HG02759 (cell line): ENCODE data around the gene SAP25.
"Not testable (repeated sequence)": the region's sequence is repeated elsewhere in the genome, so short reads cannot be mapped to it uniquely, and the experiment has no call there.

Experiments used
- ATAC-seq: cut with Tn5 transposase; IDR thresholded peaks from one replicate; pipeline ENCODE4 v1.9.1; 2021; ENCODE audit warnings: mild to moderate bottlenecking, moderate library complexity; ENCODE audit not compliant: unreplicated experiment

Gene SAP25

DNA sequence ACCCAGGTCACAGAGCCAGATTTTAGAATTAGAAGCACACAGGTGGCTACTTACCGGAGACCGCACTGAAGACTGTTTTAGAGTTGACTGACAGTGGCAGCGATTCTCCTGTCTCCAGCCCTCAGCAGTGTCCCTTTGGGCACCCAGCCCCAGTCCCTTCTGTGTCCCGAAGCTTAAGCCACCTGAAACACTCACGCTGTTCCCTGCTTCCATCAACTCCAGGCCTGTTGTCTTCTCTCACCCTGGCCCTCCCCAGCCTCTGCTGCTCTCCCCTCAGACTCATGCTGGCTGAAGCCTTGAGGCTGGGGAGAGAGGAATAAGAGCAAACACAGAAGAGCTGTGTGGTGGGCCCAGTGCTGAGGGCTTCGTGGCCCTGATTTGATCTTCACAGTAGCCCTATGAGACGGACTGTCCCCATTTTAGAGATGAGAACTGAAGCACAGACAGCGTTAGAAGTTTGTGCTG lies 10.6 kb downstream of the SAP25 start:
- no peak for ATAC-seq

DNA sequence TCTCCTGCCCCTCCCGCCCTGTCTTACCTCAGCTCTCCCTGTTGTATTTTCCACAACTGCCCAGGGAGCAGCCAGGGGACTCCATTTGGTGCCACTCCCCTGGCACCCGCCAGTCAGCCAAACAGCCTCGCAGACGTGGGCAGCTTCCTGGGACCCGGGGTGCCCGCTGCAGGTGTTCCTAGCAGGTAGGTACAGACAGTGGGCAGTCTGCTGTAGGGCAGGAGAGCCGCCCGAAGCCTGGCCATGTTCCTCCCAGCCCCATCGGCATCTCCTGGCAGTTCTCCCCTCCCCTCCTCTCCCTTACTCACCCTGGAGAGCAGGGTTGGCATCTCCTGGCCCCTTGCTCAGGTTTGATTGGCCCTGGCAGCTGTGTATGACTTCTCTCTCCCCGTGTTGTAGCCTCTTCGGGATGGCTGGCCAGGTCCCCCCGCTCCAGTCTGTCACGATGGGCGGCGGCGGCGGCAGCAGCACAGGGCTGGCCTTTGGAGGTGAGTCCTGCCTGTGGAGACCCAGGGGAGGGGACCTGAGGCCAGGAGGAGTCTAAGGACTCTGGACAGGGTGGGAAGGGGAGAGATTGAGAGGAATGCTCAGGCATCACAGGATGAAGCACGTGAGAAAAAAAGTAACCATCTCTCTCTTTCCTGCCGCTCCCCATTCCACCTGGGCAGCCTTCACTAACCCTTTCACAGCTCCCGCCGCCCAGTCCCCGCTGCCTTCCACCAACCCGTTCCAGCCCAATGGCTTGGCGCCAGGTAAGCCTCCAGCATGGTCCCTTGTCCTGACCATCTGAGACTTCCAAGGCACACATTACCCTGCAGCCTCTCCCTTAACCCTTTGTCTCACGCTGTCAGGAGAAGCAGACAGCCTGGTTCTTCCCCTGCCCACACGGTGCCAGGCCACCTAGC lies 11.3 kb downstream of the SAP25 start:
- no peak for ATAC-seq

DNA sequence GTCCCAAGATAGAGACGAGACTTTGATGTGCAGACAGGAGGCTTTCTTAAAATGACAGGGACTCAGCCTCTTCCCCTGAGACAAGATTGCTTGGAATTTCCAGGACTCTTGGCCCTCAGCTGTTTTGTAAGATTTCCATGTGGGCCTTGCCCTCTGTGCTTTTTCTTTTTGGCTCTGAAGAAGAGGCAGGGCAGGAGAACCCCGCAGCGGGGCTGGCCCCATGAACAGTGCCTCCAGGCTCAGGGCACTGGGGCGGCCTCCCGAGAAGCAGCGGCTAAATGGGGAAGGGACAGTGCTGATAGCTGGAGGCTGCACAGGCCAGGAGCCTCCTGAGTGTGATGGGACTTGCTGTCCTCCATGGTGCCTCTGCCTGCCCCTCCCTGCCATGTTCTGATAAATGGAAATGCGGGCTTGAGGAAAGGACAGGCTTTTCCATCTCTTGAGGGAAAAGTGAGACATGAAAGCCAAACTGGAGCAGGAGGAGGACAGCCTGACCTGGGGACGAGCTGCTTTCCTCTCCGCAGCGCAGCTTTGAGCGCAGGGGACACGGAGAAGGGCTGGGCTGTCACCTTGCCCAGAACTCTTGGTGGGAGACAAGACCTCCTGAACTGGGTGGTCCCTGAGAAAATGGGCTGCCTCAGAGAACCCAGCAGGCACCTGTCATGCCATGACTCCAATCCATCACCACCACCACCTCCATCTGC lies 12.1 kb downstream of the SAP25 start:
- no peak for ATAC-seq

DNA sequence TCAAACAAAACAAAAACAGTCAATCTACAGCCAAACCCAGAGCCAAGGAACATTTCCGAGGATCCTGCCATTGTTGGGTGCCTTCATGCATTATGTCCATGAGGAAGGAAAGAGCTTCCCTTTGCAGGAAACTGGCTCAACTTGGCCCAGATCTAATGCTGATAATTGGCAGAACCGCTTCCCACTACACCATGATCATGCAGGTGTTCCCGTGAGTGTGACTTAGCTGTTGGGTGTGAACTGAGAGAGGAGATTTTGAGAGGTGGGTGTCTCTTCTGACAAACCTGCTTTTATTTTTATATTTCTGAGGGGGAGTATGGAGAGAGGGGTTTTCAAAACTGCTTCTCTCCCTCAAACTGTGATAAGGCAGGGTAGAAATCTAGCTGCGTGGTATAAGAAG lies 14.6 kb downstream of the SAP25 start:
- no peak for ATAC-seq

DNA sequence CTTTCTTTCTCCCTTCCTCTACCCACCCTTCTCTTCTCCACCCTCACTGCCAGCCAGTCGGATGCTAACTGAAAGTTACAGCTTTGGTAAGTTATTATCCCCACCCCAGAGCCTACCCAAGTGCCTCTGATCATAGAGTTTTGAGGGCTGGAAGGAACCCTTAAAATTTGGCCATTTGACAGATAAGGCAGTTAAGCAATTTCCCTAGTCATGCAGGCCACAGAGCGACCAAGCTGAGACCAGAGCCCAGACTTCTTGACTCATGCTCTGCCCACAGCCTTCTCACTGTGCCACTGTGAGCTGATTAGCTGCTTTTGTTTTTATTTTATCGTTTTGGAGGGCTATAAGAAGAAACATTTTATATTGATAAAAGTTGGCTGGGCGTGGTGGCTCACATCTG lies 17.2 kb downstream of the SAP25 start:
- no peak for ATAC-seq

DNA sequence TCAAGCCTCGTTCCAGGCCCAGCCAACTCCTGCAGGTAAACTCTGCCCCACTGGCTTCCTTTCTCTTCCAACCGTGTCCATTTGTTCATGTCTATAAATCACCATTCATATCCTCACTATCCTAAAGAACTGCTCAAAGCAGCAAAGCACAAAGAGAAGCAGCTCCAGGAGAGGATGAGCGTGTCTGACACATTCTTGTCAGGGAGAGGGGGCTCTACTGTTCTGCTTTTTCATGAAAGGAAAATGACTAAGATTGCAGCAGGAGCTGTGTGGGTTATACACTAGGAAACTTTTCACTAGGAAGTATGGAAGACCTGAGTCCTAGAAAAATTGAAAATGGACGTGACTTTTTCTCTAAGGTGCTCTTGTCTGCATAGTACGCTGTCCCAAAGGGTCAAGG lies 18.0 kb downstream of the SAP25 start:
- ATAC-seq: no peak

DNA sequence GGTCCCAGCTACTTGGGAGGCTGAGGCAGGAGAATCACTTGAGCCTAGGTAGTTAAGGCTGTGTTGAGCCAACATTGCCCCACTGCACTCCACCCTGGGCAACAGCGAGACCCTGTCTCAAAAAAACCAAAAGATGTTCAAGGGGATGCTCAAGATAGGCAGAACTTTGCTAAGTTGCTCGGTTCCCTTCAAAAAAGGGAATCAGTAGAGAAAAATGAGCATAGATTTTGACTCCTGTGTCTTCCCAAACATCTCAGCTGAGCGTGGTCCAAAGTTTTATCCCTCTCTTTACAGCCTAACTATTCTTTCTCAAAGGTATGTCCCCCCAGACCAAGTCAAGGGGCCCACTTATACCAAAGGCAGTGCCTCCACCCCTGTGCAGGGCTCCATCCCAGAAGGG lies 20.7 kb downstream of the SAP25 start:
- ATAC-seq: no peak

DNA sequence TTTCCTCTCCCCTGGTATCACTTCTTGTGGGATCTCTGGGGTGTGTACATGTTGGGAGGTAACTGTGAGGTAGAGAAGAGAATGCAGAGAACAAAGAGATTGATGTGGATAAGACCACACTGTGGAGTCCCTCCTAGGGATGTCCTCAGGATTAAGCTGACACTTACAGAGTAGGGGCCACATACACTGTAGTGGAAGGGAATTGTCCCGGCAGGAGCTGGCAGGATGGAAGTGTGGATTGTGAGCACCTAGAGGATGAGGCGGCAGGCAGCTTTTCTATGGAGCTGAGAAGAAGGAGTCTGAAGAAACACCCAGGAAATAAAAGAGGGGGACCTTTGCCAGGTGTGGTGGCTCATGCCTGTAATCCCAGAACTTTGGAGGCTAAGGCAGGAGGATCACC lies 21.2 kb downstream of the SAP25 start:
- ATAC-seq: no peak

DNA sequence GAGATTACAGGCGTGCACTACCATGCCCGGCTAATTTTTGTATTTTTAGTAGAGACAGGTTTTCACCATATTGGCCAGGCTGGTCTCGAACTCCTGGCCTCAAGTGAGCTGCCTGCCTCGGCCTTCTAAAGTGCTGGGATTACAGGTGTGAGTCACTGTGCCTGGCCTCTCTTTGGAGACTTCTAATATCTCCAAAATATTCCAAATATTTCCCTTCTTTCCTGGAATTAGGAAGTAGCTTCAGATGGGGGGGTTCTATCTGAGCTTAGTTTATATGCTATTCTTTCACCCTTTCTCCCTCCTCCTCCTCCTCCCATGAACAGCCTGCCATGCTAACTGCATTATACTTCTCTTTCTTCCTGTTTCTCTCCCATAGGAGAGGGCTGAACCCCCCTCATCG lies 25.3 kb downstream of the SAP25 start:
- not testable (repeated sequence) for ATAC-seq

DNA sequence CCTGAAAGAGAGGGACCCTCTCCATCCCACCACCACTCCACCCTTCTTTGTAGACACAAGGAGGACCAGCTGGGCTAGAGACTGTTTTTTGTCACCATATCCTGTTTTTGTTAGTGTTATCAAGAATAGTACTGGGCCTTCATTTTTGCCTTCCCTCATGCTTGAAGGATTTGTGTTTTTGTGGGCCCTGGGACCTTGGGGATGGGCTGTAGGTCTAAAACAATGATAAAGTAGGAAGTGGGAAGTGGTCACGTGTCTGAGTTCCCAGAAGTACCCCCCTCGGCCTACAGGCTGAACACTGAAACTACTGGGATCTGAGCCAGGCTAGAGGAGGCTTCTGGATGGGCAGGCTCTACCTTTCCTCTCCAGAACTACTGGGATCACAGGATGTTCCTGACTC lies 25.8 kb downstream of the SAP25 start:
- no peak for ATAC-seq

DNA sequence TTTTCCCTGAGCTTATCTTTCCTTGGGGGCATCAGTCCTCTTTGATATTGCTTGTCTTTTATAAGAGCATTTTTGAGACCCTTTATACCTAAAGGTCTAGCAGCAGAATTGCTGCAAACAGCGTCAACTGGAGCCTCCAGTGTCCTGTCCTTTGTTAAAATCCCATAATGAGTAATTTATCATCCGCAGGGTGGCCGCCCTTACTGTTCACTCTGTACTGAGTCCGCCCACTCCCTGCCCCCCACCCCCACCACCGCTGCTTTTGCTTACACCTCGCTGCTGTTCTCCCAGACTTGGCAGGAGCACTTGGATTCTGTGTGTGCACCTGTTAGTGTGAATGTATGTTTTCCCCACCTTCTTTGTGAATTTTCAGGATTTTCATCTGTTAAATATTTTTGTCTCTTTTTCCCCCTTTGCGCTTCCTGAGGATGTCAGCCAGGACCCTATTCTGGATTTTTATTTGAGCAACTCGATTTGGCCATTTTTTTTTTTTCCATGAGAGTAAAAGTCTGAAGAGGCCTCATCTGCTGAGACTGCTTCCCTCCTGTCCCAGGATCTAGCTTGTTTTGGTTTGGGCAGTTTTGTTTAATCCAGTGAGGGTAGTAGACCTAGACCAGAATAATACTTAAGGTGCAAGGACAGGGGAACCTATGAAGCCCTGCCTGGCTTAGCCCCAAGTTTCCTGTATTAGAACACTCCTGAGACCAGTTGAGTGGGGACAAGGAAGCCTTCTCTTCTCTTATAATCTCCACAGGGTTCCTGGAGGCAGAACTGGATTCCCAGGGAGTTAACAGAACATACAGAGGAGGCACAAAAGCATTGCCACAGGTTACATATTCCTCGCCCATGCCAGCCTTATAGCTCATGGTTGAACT lies 26.5 kb downstream of the SAP25 start:
- ATAC-seq: no peak

DNA sequence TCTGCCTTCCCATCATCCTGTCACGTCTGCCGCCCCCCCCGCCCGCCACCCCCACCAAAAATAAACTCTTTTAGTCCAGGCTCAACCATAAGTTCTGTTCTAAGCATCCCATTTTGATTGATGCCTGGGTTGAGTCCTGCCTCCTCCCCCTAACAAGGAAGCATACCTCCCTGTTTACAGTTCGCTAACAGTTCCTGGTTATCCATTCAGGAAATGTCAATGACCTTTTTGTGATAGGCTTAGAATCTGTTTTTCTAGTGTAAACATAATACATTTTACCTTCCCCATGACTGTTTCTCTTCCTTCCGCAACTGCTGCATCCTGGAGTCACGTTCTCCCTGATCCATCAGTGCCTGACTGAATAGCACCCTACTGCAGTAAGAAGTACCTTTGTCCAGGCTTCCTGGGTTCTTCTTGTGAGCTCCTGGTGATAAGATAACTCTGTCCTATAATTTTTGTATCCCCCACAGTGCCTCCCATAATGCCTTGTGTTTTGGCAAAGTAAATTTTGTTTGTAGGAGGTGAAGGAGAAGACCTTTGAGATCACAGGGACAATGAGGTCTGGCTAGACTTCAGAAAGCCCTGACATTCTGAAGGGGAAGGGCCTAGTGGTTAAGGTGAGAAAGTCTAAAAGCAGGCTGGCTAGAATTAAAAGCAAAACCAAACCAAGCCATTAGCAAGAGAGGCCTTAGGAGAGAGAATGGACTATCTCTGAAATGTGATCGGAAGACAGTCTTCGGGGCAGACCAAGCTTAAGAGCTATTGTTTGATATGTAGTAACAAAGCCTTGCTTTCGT lies 27.4 kb downstream of the SAP25 start:
- no peak for ATAC-seq

DNA sequence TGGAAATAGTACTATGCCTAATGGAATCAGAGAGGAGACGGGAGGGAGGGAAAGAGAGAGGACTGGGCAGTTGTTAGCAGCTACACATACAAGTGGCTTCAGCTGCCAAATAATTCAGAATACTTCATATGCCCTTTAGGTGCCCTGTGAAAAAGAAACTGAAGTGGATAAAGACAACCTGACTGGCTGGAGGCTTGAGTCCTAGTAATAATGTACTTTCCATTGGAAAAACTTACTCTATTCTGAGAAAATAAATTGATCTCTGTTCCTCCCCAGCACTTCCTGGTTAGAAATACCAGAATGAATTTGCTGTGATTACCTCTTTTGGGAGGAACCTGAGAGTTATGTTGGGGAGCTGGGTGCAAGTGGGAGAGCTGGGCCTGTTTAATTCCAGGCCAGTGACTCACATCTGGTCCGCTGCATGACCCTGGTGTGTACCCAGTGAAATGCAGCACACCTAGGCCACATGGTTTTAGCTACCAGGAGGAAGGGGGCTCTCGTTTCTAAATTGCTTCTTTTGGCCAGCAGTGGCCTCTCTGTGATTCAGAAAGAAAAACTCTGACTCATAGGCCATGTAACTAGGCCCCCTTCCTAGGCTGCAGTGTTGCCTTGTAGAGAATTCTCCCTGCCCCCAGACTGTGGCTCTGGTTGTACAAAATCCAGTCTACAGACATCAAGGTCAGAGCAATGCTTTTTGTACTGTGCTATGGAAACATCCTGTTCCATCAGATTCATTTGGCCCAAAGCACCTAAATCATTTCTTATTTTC lies 28.2 kb downstream of the SAP25 start:
- ATAC-seq: peak; percentile 66

DNA sequence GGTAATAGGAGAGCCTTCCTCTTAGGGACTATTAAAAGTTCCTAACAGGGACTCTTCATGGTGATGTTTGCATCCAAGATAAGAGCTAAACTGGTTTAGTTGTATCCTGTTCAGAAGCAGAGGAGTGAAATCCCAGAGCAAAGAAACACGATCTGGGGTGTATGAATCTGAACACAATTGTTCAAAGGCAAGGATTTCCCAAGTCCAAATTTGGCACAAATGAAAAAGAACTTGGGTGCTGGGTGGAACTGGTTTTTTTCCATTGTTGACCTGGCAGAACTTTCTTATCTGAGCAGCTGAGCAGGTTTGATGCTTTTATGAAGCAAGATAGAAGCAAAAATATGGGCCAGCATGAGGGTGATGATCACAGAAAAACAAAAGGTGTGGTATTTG lies 28.7 kb downstream of the SAP25 start:
- ATAC-seq: no peak

DNA sequence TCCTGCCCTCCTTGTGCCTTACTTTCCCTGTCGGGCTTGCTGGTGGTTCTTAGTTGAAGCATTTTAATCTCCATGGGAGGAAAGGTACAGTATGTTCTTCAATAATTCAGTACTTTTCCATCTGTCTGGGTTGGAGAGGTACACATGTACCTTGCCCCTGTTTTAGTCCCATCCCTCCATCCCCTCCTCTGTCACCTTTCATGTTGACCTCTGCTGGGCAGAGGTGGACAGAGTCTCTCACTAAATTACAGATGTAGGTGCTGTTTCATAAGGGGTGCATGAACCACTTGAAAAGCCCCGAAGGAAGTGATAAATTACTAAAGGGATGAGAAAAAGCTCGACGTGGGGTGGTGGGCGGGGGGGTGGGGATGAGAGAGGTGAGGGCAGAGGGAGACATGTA lies 29.3 kb downstream of the SAP25 start:
- ATAC-seq: no peak

DNA sequence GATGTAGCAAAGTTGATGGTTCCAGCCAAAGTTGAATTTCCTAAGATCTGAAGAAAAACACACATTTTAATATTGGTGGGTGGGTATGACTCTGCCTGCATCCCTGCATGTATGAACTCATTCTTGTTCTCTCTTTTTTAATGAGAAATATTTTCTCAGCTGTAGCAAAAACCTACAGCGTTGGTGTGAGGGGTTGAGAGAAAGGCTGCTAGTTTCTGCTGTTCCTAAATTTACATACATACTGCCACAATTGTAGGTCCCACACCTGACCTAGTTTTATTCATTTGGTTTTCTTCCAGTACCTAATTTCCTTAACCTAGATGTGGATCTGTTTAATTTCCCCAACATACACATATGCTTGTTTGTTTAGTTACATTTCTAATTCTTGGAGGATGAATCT lies 30.1 kb downstream of the SAP25 start:
- no peak for ATAC-seq

DNA sequence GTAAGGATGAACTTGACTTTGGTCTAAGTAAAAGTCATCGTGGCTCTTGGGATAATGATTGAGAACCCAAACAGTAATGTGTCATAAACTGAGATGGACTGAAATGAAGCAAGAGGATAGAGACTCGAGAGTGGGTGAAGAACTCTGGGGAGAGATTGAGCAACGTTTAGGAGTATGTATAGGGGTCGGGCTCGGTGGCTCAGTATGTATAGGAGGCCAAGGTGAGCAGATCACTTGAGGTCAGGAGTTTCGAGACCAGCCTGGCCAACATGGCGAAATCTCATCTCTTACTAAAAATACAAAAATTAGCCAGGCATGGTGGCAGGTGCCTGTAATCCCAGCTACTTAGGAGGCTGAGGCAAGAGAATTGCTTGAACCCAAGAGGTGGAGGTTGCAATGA lies 32.4 kb downstream of the SAP25 start:
- ATAC-seq: not testable (repeated sequence)

DNA sequence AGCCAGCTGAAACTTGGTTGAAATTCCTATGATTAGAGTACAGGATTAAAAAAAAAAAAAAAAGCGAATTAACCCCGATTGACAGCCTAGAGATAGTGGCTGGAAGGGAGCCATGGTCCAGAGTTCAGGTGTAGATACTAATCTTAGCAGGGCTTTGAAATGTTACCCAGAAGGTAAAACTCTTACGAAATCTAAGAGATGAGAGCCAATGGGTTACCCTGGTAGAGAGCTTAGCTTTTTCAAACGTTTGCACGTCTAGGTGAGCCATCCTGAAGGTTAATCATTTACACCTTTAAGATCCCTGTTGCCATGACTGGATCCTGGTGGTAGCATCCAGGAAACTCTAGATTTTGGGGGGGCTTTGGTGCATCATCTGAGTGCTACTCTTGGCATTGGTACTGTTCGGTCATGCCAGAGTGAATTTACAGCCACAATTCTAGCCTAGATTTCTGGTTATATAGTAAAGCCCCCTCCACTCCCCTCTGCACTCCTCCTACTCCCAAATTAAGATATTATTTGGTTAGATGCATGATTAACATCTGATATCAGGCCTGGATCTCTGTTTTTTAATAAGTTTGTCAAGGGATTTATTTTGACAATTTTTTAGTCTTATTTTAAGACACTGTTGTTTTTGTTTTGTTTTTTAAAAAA lies 33.5 kb downstream of the SAP25 start:
- no peak for ATAC-seq

DNA sequence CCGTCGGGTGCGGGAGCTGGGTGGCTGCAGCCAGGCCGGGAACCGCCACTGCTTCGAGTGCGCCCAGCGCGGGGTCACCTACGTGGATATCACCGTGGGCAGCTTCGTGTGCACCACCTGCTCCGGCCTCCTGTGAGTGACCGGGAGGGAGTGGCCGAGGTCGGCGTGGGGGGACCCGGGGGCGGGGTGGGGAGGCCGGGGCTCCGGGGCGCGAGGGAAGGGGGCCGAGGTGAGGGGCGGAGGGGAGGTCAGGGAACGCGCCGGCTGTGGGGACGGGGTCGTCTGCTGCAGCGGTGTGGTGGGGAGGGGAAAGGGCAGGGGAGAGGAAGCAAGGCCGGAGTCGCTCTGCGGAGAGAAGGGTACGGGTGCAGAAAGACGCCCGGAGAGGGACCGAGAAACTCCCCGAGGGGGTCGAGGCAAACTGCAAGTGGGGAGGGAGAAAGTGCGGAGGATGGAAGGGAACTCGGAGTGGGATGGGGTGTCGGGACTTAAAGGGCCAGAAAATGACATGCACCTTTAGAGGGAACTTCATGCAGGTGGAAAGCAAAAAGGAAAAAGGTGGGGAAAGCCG lies 34.2 kb downstream of the SAP25 start:
- ATAC-seq: no peak
